A673 (cell line): Measurements from ENCODE around the gene COL4A6. TPM values are rescaled to one million over a fixed set of nuclear protein-coding genes. Genes with fewer than 3 reads are reported as not detected.

Experiments used
- BruUV-seq: library from RNA; stranded (reverse); fragments of 400-500 nt; replicated peaks from 2 replicates; lab custom pipeline; 2021; lab: Mats Ljungman, UMichigan
- CTCF ChIA-PET: fragments of 300-600 bp; sonication (Branson Sonifier 250); formaldehyde crosslinking; loops from one replicate; lab custom pipeline; 2022; ENCODE audit warnings: antibody characterized with exemption; lab: Charles Lee
- POLR2A ChIA-PET: fragments of 300-600 bp; sonication (Branson Sonifier 250); formaldehyde crosslinking; loops from one replicate; lab custom pipeline; 2022; ENCODE audit warnings: antibody characterized with exemption; ENCODE audit not compliant: low non-redundant PET; lab: Charles Lee
- DNase-seq: peaks from one replicate; pipeline ENCODE4 v3.0.0-alpha.2; 2015; ENCODE audit warnings: low spot score
- H3K27ac ChIP-seq: fragments of 200-600 bp; sonication (generic); 2 replicates; pipeline ENCODE4 v1.5.1; 2016; ENCODE audit warnings: mixed run types, low read depth, mild to moderate bottlenecking, mixed read lengths, antibody characterized with exemption, low read length; ENCODE audit not compliant: poor library complexity, severe bottlenecking
- H3K27me3 ChIP-seq: fragments of 200-600 bp; sonication (generic); replicated peaks from 2 replicates; pipeline ENCODE4 v1.6.1; 2017; ENCODE audit warnings: mixed run types, low read depth, mild to moderate bottlenecking, mixed read lengths, antibody characterized with exemption, low read length; ENCODE audit not compliant: insufficient read depth, poor library complexity
- H3K36me3 ChIP-seq: fragments of 200-600 bp; sonication (generic); 2 replicates; pipeline ENCODE4 v1.6.1; 2016; ENCODE audit warnings: mixed run types, mild to moderate bottlenecking, mixed read lengths, antibody characterized with exemption, low read length; ENCODE audit not compliant: insufficient read depth, poor library complexity, severe bottlenecking
- H3K4me1 ChIP-seq: fragments of 200-600 bp; sonication (generic); 2 replicates; pipeline ENCODE4 v1.6.1; 2017; ENCODE audit warnings: mixed run types, mild to moderate bottlenecking, mixed read lengths, antibody characterized with exemption, low read length; ENCODE audit not compliant: insufficient read depth, poor library complexity, severe bottlenecking
- H3K4me3 ChIP-seq: fragments of 200-600 bp; sonication (generic); 2 replicates; pipeline ENCODE4 v1.5.1; 2016; ENCODE audit warnings: low read depth, mixed run types, mild to moderate bottlenecking, mixed read lengths, low read length; ENCODE audit not compliant: poor library complexity, severe bottlenecking
- H3K9me3 ChIP-seq: fragments of 200-600 bp; sonication (generic); 2 replicates; pipeline ENCODE4 v1.6.1; 2016; ENCODE audit warnings: mixed run types, low read depth, mild to moderate bottlenecking, mixed read lengths, antibody characterized with exemption, low read length; ENCODE audit not compliant: poor library complexity, severe bottlenecking
- EZH2 ChIP-seq: fragments of 200-600 bp; sonication (generic); IDR thresholded peaks from 2 replicates; pipeline ENCODE4 v1.6.1; 2017; ENCODE audit warnings: borderline replicate concordance, low read depth, mild to moderate bottlenecking, mixed read lengths, antibody characterized with exemption, low read length; ENCODE audit not compliant: poor library complexity, severe bottlenecking
- intact Hi-C: fragments of 100-400 bp; cut with micrococcal nuclease; formaldehyde crosslinking; loops from one replicate; pipeline ENCODE4 v1.10.0; 2022; ENCODE audit not compliant: unreplicated experiment
- total RNA-seq: library from RNA; stranded (reverse); gene quantifications from 2 replicates; pipeline ENCODE4 v1.2.3, GENCODE V29; 2021
- TF ChIP-seq, protein P1 (sequence below): fragments of 300-800, 200-600 bp; sonication (generic); conservative IDR thresholded peaks from 2 replicates; pipeline ENCODE4 v1.5.1; 2017; ENCODE audit warnings: low read depth, mild to moderate bottlenecking, antibody characterized with exemption, low read length, moderate library complexity, mixed read lengths

Gene COL4A6
- total RNA-seq, 1 experiment from 2014 or later: not detected

DNA sequence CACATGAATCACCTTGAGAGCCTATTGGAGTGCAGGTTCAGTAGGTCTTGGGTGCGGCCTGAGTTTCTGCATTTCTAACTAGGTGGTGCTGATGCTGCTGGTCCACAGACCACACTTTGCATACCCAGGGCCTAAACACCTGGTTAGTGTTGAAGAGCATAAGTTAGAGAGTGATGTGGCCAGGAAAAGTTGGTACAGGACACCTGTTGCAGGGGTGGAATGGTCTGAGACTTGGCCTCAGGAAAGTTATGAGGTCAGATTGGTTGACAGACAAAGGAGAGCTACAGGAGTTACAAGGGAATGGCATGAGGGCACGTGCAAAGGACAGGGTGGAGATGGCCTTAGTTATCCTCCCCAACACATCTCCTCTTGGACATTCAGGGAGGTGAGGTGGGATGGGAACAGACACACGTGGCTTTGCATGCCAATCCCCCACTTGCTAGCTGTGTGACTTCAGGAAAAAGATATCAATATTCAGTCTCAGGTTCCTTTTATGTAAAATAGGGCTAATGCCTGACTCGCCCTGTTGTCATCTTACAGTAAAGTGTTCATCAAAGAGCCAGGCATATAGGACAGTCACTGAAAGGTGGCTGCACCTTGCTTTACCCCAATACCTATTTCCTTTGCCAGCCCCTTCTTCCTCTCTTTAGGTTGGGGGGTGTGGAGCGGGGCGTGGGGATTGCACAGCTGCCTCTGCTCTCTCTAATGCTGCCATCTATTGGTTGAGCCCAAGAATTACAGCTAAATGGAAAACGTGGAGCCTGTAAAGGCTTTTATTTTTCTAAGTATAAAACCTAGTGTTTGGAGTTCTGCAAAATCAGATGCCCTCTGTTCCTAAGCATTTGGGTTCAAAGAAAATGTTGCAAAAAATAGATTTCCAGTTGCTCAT lies 299.2 kb downstream of the COL4A6 start:
- ChIA-PET POLR2A (no interaction called here), CTCF (no interaction called here)
- no peaks in the 10 kb centered on the region for H3K9me3 ChIP-seq
- intact Hi-C loops: no loop called here
- H3K27ac ChIP-seq: no peak overlapping the region
- no peaks in the 10 kb centered on the region for H3K4me1 ChIP-seq
- no peak overlapping the region for H3K4me3 ChIP-seq
- no peaks in the 10 kb centered on the region for H3K27me3 ChIP-seq
- peak; percentile 12 for DNase-seq
- H3K36me3 ChIP-seq: no peaks in the 10 kb centered on the region
- BruUV-seq: no TSS peak
- no peak for TF ChIP-seq EZH2
- TF ChIP-seq, protein P1, sequence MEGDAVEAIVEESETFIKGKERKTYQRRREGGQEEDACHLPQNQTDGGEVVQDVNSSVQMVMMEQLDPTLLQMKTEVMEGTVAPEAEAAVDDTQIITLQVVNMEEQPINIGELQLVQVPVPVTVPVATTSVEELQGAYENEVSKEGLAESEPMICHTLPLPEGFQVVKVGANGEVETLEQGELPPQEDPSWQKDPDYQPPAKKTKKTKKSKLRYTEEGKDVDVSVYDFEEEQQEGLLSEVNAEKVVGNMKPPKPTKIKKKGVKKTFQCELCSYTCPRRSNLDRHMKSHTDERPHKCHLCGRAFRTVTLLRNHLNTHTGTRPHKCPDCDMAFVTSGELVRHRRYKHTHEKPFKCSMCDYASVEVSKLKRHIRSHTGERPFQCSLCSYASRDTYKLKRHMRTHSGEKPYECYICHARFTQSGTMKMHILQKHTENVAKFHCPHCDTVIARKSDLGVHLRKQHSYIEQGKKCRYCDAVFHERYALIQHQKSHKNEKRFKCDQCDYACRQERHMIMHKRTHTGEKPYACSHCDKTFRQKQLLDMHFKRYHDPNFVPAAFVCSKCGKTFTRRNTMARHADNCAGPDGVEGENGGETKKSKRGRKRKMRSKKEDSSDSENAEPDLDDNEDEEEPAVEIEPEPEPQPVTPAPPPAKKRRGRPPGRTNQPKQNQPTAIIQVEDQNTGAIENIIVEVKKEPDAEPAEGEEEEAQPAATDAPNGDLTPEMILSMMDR: peak; percentile 66

DNA sequence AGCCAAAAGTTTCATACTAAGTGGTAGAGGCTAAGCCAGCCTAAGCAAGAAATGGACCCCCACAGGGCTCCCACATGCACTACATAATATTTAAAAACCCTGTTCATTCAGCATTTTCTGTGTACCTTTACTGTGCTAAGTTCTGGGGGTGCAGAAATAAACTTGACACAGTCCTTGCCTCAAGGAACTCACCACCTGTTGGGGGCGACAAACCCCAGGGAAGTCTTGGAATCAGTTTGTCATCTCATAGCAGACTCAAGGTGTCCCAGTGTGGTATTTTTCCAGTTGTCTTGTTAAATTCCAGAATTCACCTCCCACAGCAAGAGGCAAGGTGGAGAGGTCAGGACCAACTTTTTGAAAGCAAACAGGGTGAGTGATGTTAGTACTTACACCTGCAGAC lies 303.5 kb downstream of the COL4A6 start:
- no peak overlapping the region for H3K4me3 ChIP-seq
- no TSS peak for BruUV-seq
- H3K27me3 ChIP-seq: no peaks in the 10 kb centered on the region
- H3K4me1 ChIP-seq: no peaks in the 10 kb centered on the region
- POLR2A ChIA-PET: no interaction called here
- no peak overlapping the region for H3K27ac ChIP-seq
- no peak for TF ChIP-seq EZH2
- TF ChIP-seq, protein P1: 0 out of 2 replicates have a peak, but pooled peaks have one; percentile 8
- no peaks in the 10 kb centered on the region for H3K36me3 ChIP-seq
- intact Hi-C loops: no loop called here
- no peak for DNase-seq
- CTCF ChIA-PET: no interaction called here
- H3K9me3 ChIP-seq: no peaks in the 10 kb centered on the region

DNA sequence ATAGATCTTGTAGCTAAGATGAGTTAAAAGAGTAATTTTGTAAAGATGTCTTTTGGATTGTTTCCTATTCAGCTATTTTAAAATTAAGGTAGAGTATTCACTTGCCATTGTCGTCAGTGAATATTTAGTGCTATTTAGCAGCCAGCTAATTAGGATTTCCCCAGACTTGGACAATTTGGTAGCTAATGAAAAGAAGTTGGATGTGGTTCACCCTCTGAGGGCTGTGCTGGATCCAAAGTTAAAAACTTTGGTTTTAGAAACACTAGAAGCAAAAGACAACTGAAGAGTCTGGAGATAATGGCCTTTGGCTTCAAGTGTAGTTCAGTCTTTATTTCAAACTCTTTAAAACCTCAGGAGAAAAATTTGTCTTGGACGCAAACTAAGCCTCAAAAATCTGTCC lies 305.3 kb downstream of the COL4A6 start:
- Histone ChIP-seq H3K27ac (no peak overlapping the region), H3K9me3 (no peaks in the 10 kb centered on the region), H3K36me3 (no peaks in the 10 kb centered on the region), H3K4me1 (no peaks in the 10 kb centered on the region), H3K4me3 (no peak overlapping the region), H3K27me3 (no peaks in the 10 kb centered on the region)
- intact Hi-C loops: no loop called here
- BruUV-seq: no TSS peak
- no peak for DNase-seq
- ChIA-PET POLR2A (no interaction called here), CTCF (no interaction called here)
- TF ChIP-seq, protein P1: no peak
- no peak for TF ChIP-seq EZH2
